WTC11 (cell line): Measurements from ENCODE around the gene ENTREP3. TPM values are rescaled to one million over a fixed set of nuclear protein-coding genes. Genes with fewer than 3 reads are reported as not detected.

Experiments
- CBFB ChIP-seq: sonication (generic); formaldehyde crosslinking; IDR thresholded peaks from 2 replicates; pipeline ENCODE4 v1.8.1; 2022; ENCODE audit warnings: mild to moderate bottlenecking, low read depth, missing genetic modification reagents
- FOXK1 ChIP-seq: sonication (generic); formaldehyde crosslinking; IDR thresholded peaks from 2 replicates; pipeline ENCODE4 v1.8.0; 2022; ENCODE audit warnings: mild to moderate bottlenecking, moderate library complexity, missing genetic modification reagents
- GTF2I ChIP-seq: fragments of 250-450 bp; sonication (Bioruptor Pico); conservative IDR thresholded peaks from 2 replicates; pipeline ENCODE4 v1.4.0; 2021; ENCODE audit warnings: mild to moderate bottlenecking
- HMGA2 ChIP-seq: fragments of 250-450 bp; sonication (Bioruptor Pico); IDR thresholded peaks from 2 replicates; pipeline ENCODE4 v1.4.0; 2021; ENCODE audit warnings: mild to moderate bottlenecking, moderate library complexity
- NFE2L1 ChIP-seq: sonication (generic); formaldehyde crosslinking; IDR thresholded peaks from 2 replicates; pipeline ENCODE4 v1.8.1; 2023; ENCODE audit warnings: missing genetic modification reagents
- NFYB ChIP-seq: sonication (generic); formaldehyde crosslinking; conservative IDR thresholded peaks from 2 replicates; pipeline ENCODE4 v1.8.0; 2022; ENCODE audit warnings: low read depth, missing genetic modification reagents
- NR1H2 ChIP-seq: sonication (generic); formaldehyde crosslinking; IDR thresholded peaks from 2 replicates; pipeline ENCODE4 v1.9.0; 2021; ENCODE audit warnings: mild to moderate bottlenecking, moderate library complexity, missing genetic modification reagents
- NR2C2 ChIP-seq: sonication (generic); formaldehyde crosslinking; IDR thresholded peaks from 2 replicates; pipeline ENCODE4 v1.8.0; 2022; ENCODE audit warnings: mild to moderate bottlenecking, missing genetic modification reagents
- PRRX2 ChIP-seq: fragments of 250-450 bp; sonication (Bioruptor Pico); IDR thresholded peaks from 2 replicates; pipeline ENCODE4 v1.8.0; 2021; ENCODE audit warnings: mild to moderate bottlenecking
- RELA ChIP-seq: sonication (generic); formaldehyde crosslinking; IDR thresholded peaks from 2 replicates; pipeline ENCODE4 v1.8.1; 2022; ENCODE audit warnings: missing genetic modification reagents, mild to moderate bottlenecking, borderline replicate concordance
- SP1 ChIP-seq: sonication (generic); formaldehyde crosslinking; conservative IDR thresholded peaks from 2 replicates; pipeline ENCODE4 v1.8.1; 2022; ENCODE audit warnings: missing genetic modification reagents
- ZBTB21 ChIP-seq: sonication (generic); formaldehyde crosslinking; IDR thresholded peaks from 2 replicates; pipeline ENCODE4 v1.8.1; 2023; ENCODE audit warnings: mild to moderate bottlenecking, missing genetic modification reagents, borderline replicate concordance
- ZNF121 ChIP-seq: sonication (generic); formaldehyde crosslinking; IDR thresholded peaks from 2 replicates; pipeline ENCODE4 v1.8.0; 2023; ENCODE audit warnings: missing genetic modification reagents
- ZNF263 ChIP-seq: sonication (generic); formaldehyde crosslinking; IDR thresholded peaks from 2 replicates; pipeline ENCODE4 v1.8.1; 2022; ENCODE audit warnings: low read depth, mild to moderate bottlenecking, moderate library complexity, missing genetic modification reagents
- total RNA-seq: library from RNA; stranded (reverse); gene quantifications from 3 replicates; pipeline ENCODE4 v1.2.3, GENCODE V29; 2021
- TF ChIP-seq, protein P1 (sequence below): sonication (generic); formaldehyde crosslinking; IDR thresholded peaks from 2 replicates; pipeline ENCODE4 v1.8.0; 2023; ENCODE audit warnings: missing genetic modification reagents
- TF ChIP-seq, protein P2 (sequence below): sonication (generic); formaldehyde crosslinking; IDR thresholded peaks from 2 replicates; pipeline ENCODE4 v1.8.0; 2022; ENCODE audit warnings: missing genetic modification reagents
- TF ChIP-seq, protein P3 (sequence below): sonication (generic); formaldehyde crosslinking; IDR thresholded peaks from 2 replicates; pipeline ENCODE4 v1.8.1; 2022; ENCODE audit warnings: mild to moderate bottlenecking, missing genetic modification reagents, moderate library complexity, borderline replicate concordance
- TF ChIP-seq, protein P4 (sequence below): sonication (generic); formaldehyde crosslinking; IDR thresholded peaks from 2 replicates; pipeline ENCODE4 v1.8.1; 2022; ENCODE audit warnings: missing genetic modification reagents, borderline replicate concordance
- TF ChIP-seq, protein P5 (sequence below): sonication (generic); formaldehyde crosslinking; conservative IDR thresholded peaks from 2 replicates; pipeline ENCODE4 v1.8.1; 2023; ENCODE audit warnings: mild to moderate bottlenecking, low read depth, missing genetic modification reagents, moderate library complexity
- TF ChIP-seq, protein P6 (sequence below): sonication (generic); formaldehyde crosslinking; IDR thresholded peaks from 2 replicates; pipeline ENCODE4 v1.8.1; 2023; ENCODE audit warnings: mild to moderate bottlenecking, missing genetic modification reagents, borderline replicate concordance
- TF ChIP-seq, protein P7 (sequence below): sonication (generic); formaldehyde crosslinking; conservative IDR thresholded peaks from 2 replicates; pipeline ENCODE4 v1.8.1; 2022; ENCODE audit warnings: mild to moderate bottlenecking, missing genetic modification reagents
- TF ChIP-seq, protein P8 (sequence below): fragments of 250-450 bp; sonication (Bioruptor Pico); IDR thresholded peaks from 2 replicates; pipeline ENCODE4 v2.1.2; 2022; ENCODE audit warnings: mild to moderate bottlenecking, moderate library complexity

The ENTREP3 gene
- total RNA-seq, 1 experiment from 2014 or later = 67.8 TPM

DNA sequence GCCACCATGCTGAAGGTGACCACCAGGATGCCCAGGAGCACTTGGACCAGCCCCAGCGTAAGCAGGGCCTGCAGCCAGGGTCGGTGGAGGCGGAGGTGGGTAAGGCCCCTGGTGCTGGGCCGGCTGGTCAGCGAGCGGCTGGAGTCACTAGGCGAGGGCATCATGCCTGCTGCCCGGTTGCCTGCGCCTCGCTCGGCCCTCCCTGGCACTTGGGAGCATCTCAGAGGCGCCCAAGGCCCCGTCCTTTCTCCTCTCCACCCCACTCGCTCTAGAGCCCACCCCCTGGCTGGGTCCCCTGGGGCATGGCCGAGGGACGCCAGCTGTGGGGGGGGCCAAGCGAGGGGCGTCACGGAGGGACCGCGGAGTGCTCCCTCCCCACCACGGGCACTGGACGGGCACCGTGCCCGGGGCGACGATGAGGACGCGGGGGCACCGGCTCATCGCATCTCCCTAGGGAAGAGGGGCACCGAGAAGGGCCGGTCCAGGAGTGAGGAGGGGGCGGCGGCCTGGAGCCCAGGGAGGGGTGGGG is 505 bp downstream of the ENTREP3 start (continued):
- TF ChIP-seq ZNF263 = peak; percentile 55; the same call in 1 of the 2 replicates
- TF ChIP-seq, protein P1, sequence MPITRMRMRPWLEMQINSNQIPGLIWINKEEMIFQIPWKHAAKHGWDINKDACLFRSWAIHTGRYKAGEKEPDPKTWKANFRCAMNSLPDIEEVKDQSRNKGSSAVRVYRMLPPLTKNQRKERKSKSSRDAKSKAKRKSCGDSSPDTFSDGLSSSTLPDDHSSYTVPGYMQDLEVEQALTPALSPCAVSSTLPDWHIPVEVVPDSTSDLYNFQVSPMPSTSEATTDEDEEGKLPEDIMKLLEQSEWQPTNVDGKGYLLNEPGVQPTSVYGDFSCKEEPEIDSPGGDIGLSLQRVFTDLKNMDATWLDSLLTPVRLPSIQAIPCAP = no peak
- 0 out of 2 replicates have a peak, but pooled peaks have one; percentile 4 for TF ChIP-seq FOXK1 (CRISPR knock-in tag)
- TF ChIP-seq ZBTB21 (CRISPR knock-in tag) = 0 out of 2 replicates have a peak, but pooled peaks have one; percentile 11
- TF ChIP-seq, protein P2, sequence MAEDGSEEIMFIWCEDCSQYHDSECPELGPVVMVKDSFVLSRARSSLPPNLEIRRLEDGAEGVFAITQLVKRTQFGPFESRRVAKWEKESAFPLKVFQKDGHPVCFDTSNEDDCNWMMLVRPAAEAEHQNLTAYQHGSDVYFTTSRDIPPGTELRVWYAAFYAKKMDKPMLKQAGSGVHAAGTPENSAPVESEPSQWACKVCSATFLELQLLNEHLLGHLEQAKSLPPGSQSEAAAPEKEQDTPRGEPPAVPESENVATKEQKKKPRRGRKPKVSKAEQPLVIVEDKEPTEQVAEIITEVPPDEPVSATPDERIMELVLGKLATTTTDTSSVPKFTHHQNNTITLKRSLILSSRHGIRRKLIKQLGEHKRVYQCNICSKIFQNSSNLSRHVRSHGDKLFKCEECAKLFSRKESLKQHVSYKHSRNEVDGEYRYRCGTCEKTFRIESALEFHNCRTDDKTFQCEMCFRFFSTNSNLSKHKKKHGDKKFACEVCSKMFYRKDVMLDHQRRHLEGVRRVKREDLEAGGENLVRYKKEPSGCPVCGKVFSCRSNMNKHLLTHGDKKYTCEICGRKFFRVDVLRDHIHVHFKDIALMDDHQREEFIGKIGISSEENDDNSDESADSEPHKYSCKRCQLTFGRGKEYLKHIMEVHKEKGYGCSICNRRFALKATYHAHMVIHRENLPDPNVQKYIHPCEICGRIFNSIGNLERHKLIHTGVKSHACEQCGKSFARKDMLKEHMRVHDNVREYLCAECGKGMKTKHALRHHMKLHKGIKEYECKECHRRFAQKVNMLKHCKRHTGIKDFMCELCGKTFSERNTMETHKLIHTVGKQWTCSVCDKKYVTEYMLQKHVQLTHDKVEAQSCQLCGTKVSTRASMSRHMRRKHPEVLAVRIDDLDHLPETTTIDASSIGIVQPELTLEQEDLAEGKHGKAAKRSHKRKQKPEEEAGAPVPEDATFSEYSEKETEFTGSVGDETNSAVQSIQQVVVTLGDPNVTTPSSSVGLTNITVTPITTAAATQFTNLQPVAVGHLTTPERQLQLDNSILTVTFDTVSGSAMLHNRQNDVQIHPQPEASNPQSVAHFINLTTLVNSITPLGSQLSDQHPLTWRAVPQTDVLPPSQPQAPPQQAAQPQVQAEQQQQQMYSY = no peak
- TF ChIP-seq, protein P3, sequence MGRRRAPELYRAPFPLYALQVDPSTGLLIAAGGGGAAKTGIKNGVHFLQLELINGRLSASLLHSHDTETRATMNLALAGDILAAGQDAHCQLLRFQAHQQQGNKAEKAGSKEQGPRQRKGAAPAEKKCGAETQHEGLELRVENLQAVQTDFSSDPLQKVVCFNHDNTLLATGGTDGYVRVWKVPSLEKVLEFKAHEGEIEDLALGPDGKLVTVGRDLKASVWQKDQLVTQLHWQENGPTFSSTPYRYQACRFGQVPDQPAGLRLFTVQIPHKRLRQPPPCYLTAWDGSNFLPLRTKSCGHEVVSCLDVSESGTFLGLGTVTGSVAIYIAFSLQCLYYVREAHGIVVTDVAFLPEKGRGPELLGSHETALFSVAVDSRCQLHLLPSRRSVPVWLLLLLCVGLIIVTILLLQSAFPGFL (CRISPR knock-in tag) = no peak
- TF ChIP-seq NR2C2 (CRISPR knock-in tag) = no peak
- no peak for TF ChIP-seq PRRX2 (CRISPR knock-in tag)
- no peak for TF ChIP-seq NFE2L1 (CRISPR knock-in tag)
- TF ChIP-seq, protein P4, sequence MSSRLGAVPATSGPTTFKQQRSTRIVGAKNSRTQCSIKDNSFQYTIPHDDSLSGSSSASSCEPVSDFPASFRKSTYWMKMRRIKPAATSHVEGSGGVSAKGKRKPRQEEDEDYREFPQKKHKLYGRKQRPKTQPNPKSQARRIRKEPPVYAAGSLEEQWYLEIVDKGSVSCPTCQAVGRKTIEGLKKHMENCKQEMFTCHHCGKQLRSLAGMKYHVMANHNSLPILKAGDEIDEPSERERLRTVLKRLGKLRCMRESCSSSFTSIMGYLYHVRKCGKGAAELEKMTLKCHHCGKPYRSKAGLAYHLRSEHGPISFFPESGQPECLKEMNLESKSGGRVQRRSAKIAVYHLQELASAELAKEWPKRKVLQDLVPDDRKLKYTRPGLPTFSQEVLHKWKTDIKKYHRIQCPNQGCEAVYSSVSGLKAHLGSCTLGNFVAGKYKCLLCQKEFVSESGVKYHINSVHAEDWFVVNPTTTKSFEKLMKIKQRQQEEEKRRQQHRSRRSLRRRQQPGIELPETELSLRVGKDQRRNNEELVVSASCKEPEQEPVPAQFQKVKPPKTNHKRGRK (CRISPR knock-in tag) = no peak
- TF ChIP-seq, protein P5, sequence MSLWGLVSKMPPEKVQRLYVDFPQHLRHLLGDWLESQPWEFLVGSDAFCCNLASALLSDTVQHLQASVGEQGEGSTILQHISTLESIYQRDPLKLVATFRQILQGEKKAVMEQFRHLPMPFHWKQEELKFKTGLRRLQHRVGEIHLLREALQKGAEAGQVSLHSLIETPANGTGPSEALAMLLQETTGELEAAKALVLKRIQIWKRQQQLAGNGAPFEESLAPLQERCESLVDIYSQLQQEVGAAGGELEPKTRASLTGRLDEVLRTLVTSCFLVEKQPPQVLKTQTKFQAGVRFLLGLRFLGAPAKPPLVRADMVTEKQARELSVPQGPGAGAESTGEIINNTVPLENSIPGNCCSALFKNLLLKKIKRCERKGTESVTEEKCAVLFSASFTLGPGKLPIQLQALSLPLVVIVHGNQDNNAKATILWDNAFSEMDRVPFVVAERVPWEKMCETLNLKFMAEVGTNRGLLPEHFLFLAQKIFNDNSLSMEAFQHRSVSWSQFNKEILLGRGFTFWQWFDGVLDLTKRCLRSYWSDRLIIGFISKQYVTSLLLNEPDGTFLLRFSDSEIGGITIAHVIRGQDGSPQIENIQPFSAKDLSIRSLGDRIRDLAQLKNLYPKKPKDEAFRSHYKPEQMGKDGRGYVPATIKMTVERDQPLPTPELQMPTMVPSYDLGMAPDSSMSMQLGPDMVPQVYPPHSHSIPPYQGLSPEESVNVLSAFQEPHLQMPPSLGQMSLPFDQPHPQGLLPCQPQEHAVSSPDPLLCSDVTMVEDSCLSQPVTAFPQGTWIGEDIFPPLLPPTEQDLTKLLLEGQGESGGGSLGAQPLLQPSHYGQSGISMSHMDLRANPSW = no peak
- TF ChIP-seq ZNF121 (CRISPR knock-in tag) = no peak
- no peak for TF ChIP-seq HMGA2 (CRISPR knock-in tag)
- TF ChIP-seq RELA (CRISPR knock-in tag) = no peak; the same call in 1 of the 2 replicates
- TF ChIP-seq CBFB (CRISPR knock-in tag) = no peak
- no peak for TF ChIP-seq NFYB (CRISPR knock-in tag)
- TF ChIP-seq, protein P6, sequence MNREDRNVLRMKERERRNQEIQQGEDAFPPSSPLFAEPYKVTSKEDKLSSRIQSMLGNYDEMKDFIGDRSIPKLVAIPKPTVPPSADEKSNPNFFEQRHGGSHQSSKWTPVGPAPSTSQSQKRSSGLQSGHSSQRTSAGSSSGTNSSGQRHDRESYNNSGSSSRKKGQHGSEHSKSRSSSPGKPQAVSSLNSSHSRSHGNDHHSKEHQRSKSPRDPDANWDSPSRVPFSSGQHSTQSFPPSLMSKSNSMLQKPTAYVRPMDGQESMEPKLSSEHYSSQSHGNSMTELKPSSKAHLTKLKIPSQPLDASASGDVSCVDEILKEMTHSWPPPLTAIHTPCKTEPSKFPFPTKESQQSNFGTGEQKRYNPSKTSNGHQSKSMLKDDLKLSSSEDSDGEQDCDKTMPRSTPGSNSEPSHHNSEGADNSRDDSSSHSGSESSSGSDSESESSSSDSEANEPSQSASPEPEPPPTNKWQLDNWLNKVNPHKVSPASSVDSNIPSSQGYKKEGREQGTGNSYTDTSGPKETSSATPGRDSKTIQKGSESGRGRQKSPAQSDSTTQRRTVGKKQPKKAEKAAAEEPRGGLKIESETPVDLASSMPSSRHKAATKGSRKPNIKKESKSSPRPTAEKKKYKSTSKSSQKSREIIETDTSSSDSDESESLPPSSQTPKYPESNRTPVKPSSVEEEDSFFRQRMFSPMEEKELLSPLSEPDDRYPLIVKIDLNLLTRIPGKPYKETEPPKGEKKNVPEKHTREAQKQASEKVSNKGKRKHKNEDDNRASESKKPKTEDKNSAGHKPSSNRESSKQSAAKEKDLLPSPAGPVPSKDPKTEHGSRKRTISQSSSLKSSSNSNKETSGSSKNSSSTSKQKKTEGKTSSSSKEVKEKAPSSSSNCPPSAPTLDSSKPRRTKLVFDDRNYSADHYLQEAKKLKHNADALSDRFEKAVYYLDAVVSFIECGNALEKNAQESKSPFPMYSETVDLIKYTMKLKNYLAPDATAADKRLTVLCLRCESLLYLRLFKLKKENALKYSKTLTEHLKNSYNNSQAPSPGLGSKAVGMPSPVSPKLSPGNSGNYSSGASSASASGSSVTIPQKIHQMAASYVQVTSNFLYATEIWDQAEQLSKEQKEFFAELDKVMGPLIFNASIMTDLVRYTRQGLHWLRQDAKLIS (CRISPR knock-in tag) = no peak
- TF ChIP-seq, protein P7, sequence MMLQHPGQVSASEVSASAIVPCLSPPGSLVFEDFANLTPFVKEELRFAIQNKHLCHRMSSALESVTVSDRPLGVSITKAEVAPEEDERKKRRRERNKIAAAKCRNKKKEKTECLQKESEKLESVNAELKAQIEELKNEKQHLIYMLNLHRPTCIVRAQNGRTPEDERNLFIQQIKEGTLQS (CRISPR knock-in tag) = no peak
- no peak for TF ChIP-seq SP1 (CRISPR knock-in tag)
- TF ChIP-seq GTF2I (CRISPR knock-in tag) = no peak
- TF ChIP-seq NR1H2 (CRISPR knock-in tag) = no peak
- TF ChIP-seq, protein P8, sequence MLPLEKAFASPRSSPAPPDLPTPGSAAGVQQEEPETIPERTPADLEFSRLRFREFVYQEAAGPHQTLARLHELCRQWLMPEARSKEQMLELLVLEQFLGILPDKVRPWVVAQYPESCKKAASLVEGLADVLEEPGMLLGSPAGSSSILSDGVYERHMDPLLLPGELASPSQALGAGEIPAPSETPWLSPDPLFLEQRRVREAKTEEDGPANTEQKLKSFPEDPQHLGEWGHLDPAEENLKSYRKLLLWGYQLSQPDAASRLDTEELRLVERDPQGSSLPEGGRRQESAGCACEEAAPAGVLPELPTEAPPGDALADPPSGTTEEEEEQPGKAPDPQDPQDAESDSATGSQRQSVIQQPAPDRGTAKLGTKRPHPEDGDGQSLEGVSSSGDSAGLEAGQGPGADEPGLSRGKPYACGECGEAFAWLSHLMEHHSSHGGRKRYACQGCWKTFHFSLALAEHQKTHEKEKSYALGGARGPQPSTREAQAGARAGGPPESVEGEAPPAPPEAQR = no peak
